ENCODE results near the gene FUZ. TPM values are rescaled to one million over a fixed set of nuclear protein-coding genes. Genes with fewer than 3 reads are reported as not detected.
"Not testable (repeated sequence)": the region's sequence is repeated elsewhere in the genome, so short reads cannot be mapped to it uniquely, and the experiment has no call there.

Gene FUZ
- total and polyA plus RNA-seq, 2 of the 4 experiments (the other 2 are of a cell fraction): 12.1 to 14.3 TPM

DNA sequence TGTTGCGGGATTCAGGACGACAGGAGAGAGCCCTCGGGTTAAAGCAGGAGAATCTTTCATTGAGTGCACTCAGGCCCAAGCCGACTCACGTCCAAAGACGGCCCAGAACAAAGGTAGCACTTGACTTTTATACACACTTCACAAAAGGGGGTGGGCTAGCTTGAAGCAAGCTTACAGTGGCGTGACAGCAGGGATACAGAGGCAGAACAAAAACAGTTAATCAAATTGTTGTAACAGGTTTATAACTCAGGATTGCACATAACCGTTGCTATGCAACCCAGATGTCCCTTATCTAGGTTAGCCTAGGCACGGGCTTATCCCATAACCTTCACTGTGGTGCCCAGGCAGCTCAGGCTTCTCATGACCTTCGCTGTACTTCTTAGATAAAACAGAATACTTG is 7.0 kb upstream of the FUZ start:
- Histone ChIP-seq H3K56ac (ENCODE audit: extremely low read depth, insufficient read depth, low read length) (no peak overlapping the region), H3K9me1 (ENCODE audit: insufficient read depth, low read length) (peaks cover 3% of the 10 kb centered on the region; the same call in 1 of the 2 replicates), H3K9me3 (ENCODE audit: control insufficient read depth, insufficient read depth, low read length) (no peaks in the 10 kb centered on the region), H3K27ac (ENCODE audit: insufficient read depth, low read length) (no peak overlapping the region), H3K14ac (replicated peaks; ENCODE audit: low read depth, low read length) (no peak overlapping the region), H2AK9ac (replicated peaks; ENCODE audit: low read depth, low read length, poor library complexity) (no peak overlapping the region), H4K20me1 (ENCODE audit: insufficient read depth, low read length) (peaks cover 12% of the 10 kb centered on the region; the same call in 1 of the 2 replicates), H3K4ac (ENCODE audit: low read depth, low read length) (no peak overlapping the region), H3K79me1 (ENCODE audit: low read depth in 1 of 2, low read length in 2 of 2) (peaks cover 22 to 56% of the 10 kb centered on the region in 2 experiments), H2BK120ac (ENCODE audit: low read depth, low read length) (no peak overlapping the region), H3K4me2 (ENCODE audit: low read depth, low read length) (no peak overlapping the region), H2BK5ac (ENCODE audit: low read depth, low read length, poor library complexity, severe bottlenecking) (no peak overlapping the region), H3K18ac (ENCODE audit: low read depth, low read length) (no peak overlapping the region), H3K23ac (ENCODE audit: low read depth, low read length) (no peak overlapping the region), H2BK20ac (ENCODE audit: low read depth, low read length) (no peak overlapping the region), H2BK15ac (ENCODE audit: low read depth, low read length) (no peak overlapping the region; the same call in 2 of the 3 replicates), H4K91ac (ENCODE audit: insufficient read depth, low read depth, low read length) (no peak overlapping the region), H3K9ac (ENCODE audit: low read depth, low read length) (no peak overlapping the region), H2AFZ (replicated peaks; ENCODE audit: low read length, poor library complexity) (no peak overlapping the region), H4K8ac (ENCODE audit: low read depth in 2 of 2, low read length in 2 of 2) (no peak overlapping the region), H3K36me3 (ENCODE audit: control insufficient read depth, insufficient read depth, low read length) (peaks cover 11% of the 10 kb centered on the region), H4K5ac (ENCODE audit: low read depth, low read length) (no peak overlapping the region), H3K4me3 (ENCODE audit: insufficient read depth, low read depth, low read length) (no peak overlapping the region), H3K4me1 (ENCODE audit: control insufficient read depth, insufficient read depth, low read length) (peaks cover 6% of the 10 kb centered on the region), H3K27me3 (ENCODE audit: control insufficient read depth, insufficient read depth, low read length) (no peaks in the 10 kb centered on the region), H2AK5ac (ENCODE audit: low read depth, low read length) (no peak overlapping the region)
- CTCF ChIA-PET: no interaction called here
- TF ChIP-seq RFX5 (IDR thresholded peaks at IDR 0.05; ENCODE audit: low read depth, low read length) (no peak), CHD1 (IDR thresholded peaks at IDR 0.05; ENCODE audit: low read depth, low read length) (no peak)
- in situ Hi-C loops (cut with MboI; ENCODE audit: low sequenced_read_pairs): no loop called here
- dilution Hi-C loops (cut with HindIII; ENCODE audit: low sequenced_read_pairs, unreplicated experiment): no loop called here
- DNase-seq: no peak
- BruUV-seq (replicated peaks): no TSS peak
- intact Hi-C loops (cut with micrococcal nuclease): no loop called here
- POLR2A ChIA-PET (ENCODE audit: unreplicated experiment): no interaction called here
- 50% methylated on average over 2 of the region's 10 CpGs; no CpG with 5 or more reads in 1 of the 2 experiments for WGBS, 2 experiments (ENCODE audit: extremely low coverage in 2 of 2, insufficient read length in 1 of 2)
- no peak for ATAC-seq (ENCODE audit: low read depth)

- H4K8ac ChIP-seq (ENCODE audit: low read depth in 2 of 2, low read length in 2 of 2); H3K4ac ChIP-seq (ENCODE audit: low read depth, low read length); H3K9ac ChIP-seq (ENCODE audit: low read depth, low read length); H3K18ac ChIP-seq (ENCODE audit: low read depth, low read length); H3K27ac ChIP-seq (ENCODE audit: insufficient read depth, low read length); H2AFZ ChIP-seq (replicated peaks; ENCODE audit: low read length, poor library complexity); H3K9me3 ChIP-seq (ENCODE audit: control insufficient read depth, insufficient read depth, low read length); H2AK9ac ChIP-seq (replicated peaks; ENCODE audit: low read depth, low read length, poor library complexity); in situ Hi-C loops (cut with MboI; ENCODE audit: low sequenced_read_pairs); DNase-seq; dilution Hi-C loops (cut with HindIII; ENCODE audit: low sequenced_read_pairs, unreplicated experiment); BruUV-seq (replicated peaks); H2BK20ac ChIP-seq (ENCODE audit: low read depth, low read length); H3K56ac ChIP-seq (ENCODE audit: extremely low read depth, insufficient read depth, low read length); H2BK15ac ChIP-seq (ENCODE audit: low read depth, low read length); H3K14ac ChIP-seq (replicated peaks; ENCODE audit: low read depth, low read length); H2BK120ac ChIP-seq (ENCODE audit: low read depth, low read length); H4K5ac ChIP-seq (ENCODE audit: low read depth, low read length); H2BK5ac ChIP-seq (ENCODE audit: low read depth, low read length, poor library complexity, severe bottlenecking); H3K4me3 ChIP-seq (ENCODE audit: insufficient read depth, low read depth, low read length); H3K4me1 ChIP-seq (ENCODE audit: control insufficient read depth, insufficient read depth, low read length); CTCF ChIA-PET; H3K9me1 ChIP-seq (ENCODE audit: insufficient read depth, low read length); H3K27me3 ChIP-seq (ENCODE audit: control insufficient read depth, insufficient read depth, low read length); ATAC-seq (ENCODE audit: low read depth); POLR2A ChIA-PET (ENCODE audit: unreplicated experiment); H4K91ac ChIP-seq (ENCODE audit: insufficient read depth, low read depth, low read length); H2AK5ac ChIP-seq (ENCODE audit: low read depth, low read length): not testable (repeated sequence)
- Histone ChIP-seq H3K23ac (ENCODE audit: low read depth, low read length) (peak overlapping the region; percentile 31; the same call in 1 of the 2 replicates), H3K36me3 (ENCODE audit: control insufficient read depth, insufficient read depth, low read length) (peaks cover 11% of the 10 kb centered on the region), H3K79me1 (ENCODE audit: low read depth in 1 of 2, low read length in 2 of 2) (peaks cover 22 to 51% of the 10 kb centered on the region in 2 experiments), H4K20me1 (ENCODE audit: insufficient read depth, low read length) (peaks cover 12% of the 10 kb centered on the region; the same call in 1 of the 2 replicates), H3K4me2 (ENCODE audit: low read depth, low read length) (peak overlapping the region; percentile 58; the same call in 1 of the 2 replicates)
- intact Hi-C loops (cut with micrococcal nuclease): loop anchor here (2.0 to 10.0 kb wide), 2 partner anchors 29 to 105 kb away; no protein-coding TSS in a partner anchor
- no CpG with 5 or more reads among the region's 7 CpGs for WGBS, 2 experiments (ENCODE audit: extremely low coverage in 2 of 2, insufficient read length in 1 of 2)
Measured at GRCh38 chr19:49819452-49820115, 6.5 kb upstream of the FUZ start.

Measured in IMR-90 (cell line).